Measurements from ENCODE around the gene SNX15.

SNX15 gene

GRCh38 chr11:65087216-65087615, 60.0 kb downstream of the SNX15 start:
- DNase-seq: no peak

- no peak for DNase-seq
Observed at GRCh38 chr11:65087827-65088226, 60.6 kb downstream of the SNX15 start.

DNA sequence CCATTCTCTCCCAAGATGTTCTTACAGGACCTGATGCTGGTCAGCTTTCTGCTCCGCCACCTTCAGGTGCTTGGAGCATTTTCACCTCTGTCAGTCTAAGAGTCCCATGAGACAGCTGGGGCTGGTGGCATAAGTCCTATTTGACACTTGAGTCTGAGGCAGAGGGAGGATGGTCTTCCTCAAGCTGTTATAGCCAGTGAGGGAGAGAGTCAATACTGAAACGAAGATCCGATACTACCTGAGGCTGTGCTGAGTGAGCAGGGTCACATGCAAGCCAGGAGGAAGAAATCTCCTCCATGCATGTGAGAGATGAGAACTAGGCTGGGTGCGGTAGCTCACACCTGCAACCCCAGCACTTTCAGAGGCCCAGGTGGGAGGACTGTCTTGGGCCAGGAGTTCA, 62.4 kb downstream of the SNX15 start:
- no peak for DNase-seq
